ENCODE data around the gene SRPX. TPM values are rescaled to one million over a fixed set of nuclear protein-coding genes. Genes with fewer than 3 reads are reported as not detected.

Gene SRPX
- total RNA-seq, 2 donors from 2014 or later: 8.6 to 21.6 TPM

GRCh38 chrX:38151441-38151840 lies 69.2 kb downstream of the SRPX start:
- no peak overlapping the region for H3K27ac ChIP-seq
- 90% methylated on average over 5 of the region's 5 CpGs for WGBS
- no peaks in the 10 kb centered on the region for H3K9me3 ChIP-seq
- H3K4me3 ChIP-seq: no peak overlapping the region
- H3K36me3 ChIP-seq: no peaks in the 10 kb centered on the region
- no peaks in the 10 kb centered on the region for H3K27me3 ChIP-seq (replicated peaks; ENCODE audit: insufficient read depth)
- no peak for DNase-seq (ENCODE audit: low spot score)
- no peaks in the 10 kb centered on the region for H3K4me1 ChIP-seq (replicated peaks)
- intact Hi-C loops (cut with DNase I): no loop called here
- no peak for TF ChIP-seq POLR2AphosphoS5 (IDR thresholded peaks at IDR 0.05)

- H3K36me3 ChIP-seq: no peaks in the 10 kb centered on the region
- H3K27me3 ChIP-seq (replicated peaks; ENCODE audit: insufficient read depth): no peaks in the 10 kb centered on the region
- DNase-seq (ENCODE audit: low spot score): no peak
- TF ChIP-seq, protein P1, sequence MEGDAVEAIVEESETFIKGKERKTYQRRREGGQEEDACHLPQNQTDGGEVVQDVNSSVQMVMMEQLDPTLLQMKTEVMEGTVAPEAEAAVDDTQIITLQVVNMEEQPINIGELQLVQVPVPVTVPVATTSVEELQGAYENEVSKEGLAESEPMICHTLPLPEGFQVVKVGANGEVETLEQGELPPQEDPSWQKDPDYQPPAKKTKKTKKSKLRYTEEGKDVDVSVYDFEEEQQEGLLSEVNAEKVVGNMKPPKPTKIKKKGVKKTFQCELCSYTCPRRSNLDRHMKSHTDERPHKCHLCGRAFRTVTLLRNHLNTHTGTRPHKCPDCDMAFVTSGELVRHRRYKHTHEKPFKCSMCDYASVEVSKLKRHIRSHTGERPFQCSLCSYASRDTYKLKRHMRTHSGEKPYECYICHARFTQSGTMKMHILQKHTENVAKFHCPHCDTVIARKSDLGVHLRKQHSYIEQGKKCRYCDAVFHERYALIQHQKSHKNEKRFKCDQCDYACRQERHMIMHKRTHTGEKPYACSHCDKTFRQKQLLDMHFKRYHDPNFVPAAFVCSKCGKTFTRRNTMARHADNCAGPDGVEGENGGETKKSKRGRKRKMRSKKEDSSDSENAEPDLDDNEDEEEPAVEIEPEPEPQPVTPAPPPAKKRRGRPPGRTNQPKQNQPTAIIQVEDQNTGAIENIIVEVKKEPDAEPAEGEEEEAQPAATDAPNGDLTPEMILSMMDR (IDR thresholded peaks at IDR 0.05): no peak
- TF ChIP-seq POLR2A (IDR thresholded peaks at IDR 0.05) (no peak), POLR2AphosphoS5 (IDR thresholded peaks at IDR 0.05) (no peak)
- no peaks in the 10 kb centered on the region for H3K4me1 ChIP-seq (replicated peaks)
- intact Hi-C loops (cut with DNase I): no loop called here
- 88% methylated on average over 4 of the region's 4 CpGs for WGBS
- H3K27ac ChIP-seq: no peak overlapping the region
- H3K9me3 ChIP-seq: no peaks in the 10 kb centered on the region
- no peak overlapping the region for H3K4me3 ChIP-seq
Observed at GRCh38 chrX:38150993-38151392, 69.7 kb downstream of the SRPX start.

GRCh38 chrX:38149016-38149415 lies 71.7 kb downstream of the SRPX start:
- Histone ChIP-seq H3K27ac (no peak overlapping the region), H3K9me3 (no peaks in the 10 kb centered on the region), H3K36me3 (no peaks in the 10 kb centered on the region), H3K4me1 (replicated peaks) (no peaks in the 10 kb centered on the region), H3K27me3 (replicated peaks; ENCODE audit: insufficient read depth) (no peaks in the 10 kb centered on the region), H3K4me3 (no peak overlapping the region)
- DNase-seq (ENCODE audit: low spot score): no peak
- intact Hi-C loops (cut with DNase I): no loop called here
- 86% methylated on average over 2 of the region's 2 CpGs for WGBS
- no peak for TF ChIP-seq POLR2A (IDR thresholded peaks at IDR 0.05)
- no peak for TF ChIP-seq POLR2AphosphoS5 (IDR thresholded peaks at IDR 0.05)
- TF ChIP-seq, protein P1 (IDR thresholded peaks at IDR 0.05): no peak

GRCh38 chrX:38142610-38143009 lies 78.1 kb downstream of the SRPX start:
- intact Hi-C loops (cut with DNase I): no loop called here
- TF ChIP-seq, protein P1 (IDR thresholded peaks at IDR 0.05): no peak
- Histone ChIP-seq H3K27me3 (replicated peaks; ENCODE audit: insufficient read depth) (no peaks in the 10 kb centered on the region), H3K4me1 (replicated peaks) (no peaks in the 10 kb centered on the region), H3K27ac (no peak overlapping the region), H3K36me3 (no peaks in the 10 kb centered on the region), H3K9me3 (no peaks in the 10 kb centered on the region), H3K4me3 (no peak overlapping the region)
- DNase-seq (ENCODE audit: low spot score): no peak
- 83% methylated on average over 1 of the region's 1 CpG for WGBS

DNA sequence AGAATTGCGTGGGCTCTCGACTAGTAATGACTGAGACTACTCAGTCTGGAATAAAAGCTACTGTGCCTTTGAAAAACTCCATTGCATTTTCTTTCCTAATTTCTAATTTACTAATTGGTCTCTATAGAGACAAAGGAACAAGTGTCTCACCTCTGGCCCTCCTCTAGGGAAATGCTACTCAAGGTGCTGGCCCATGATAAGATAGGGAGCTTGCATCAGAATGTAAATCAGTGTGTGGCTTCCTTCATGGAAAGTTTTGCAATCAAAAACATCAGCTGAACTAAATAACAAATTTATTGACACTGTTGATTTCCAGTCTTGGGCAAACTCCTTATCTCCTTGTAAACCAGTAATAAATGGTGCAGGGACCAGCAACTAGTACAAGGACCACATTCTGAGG lies 81.8 kb downstream of the SRPX start:
- DNase-seq (ENCODE audit: low spot score): no peak
- TF ChIP-seq, protein P1 (IDR thresholded peaks at IDR 0.05): no peak
- TF ChIP-seq POLR2A (IDR thresholded peaks at IDR 0.05) (no peak), POLR2AphosphoS5 (IDR thresholded peaks at IDR 0.05) (no peak)
- H3K36me3 ChIP-seq: no peaks in the 10 kb centered on the region
- WGBS: 95% methylated on average over 2 of the region's 2 CpGs
- H3K4me1 ChIP-seq (replicated peaks): no peaks in the 10 kb centered on the region
- no peaks in the 10 kb centered on the region for H3K27me3 ChIP-seq (replicated peaks; ENCODE audit: insufficient read depth)
- H3K27ac ChIP-seq: no peak overlapping the region
- no peaks in the 10 kb centered on the region for H3K9me3 ChIP-seq
- no peak overlapping the region for H3K4me3 ChIP-seq
- intact Hi-C loops (cut with DNase I): no loop called here

Measured in prostate gland (tissue), 2 donors.